ENCODE data around the gene SH2D6.
"Not testable (repeated sequence)": the region's sequence is repeated elsewhere in the genome, so short reads cannot be mapped to it uniquely, and the experiment has no call there.

The SH2D6 gene

GRCh38 chr2:85418132-85419008 is at the start of gene SH2D6:
Gene SH2D6, plus strand, starts transcription at chr2:85418714. Its CDS starts 10,752 bp downstream, at chr2:85429466.
- peak; percentile 89 for DNase-seq

GRCh38 chr2:85368921-85369320 is 49.6 kb upstream of the SH2D6 start:
- no peak for DNase-seq

GRCh38 chr2:85369500-85369899 is 49.0 kb upstream of the SH2D6 start:
- DNase-seq, result no peak

- no peak for DNase-seq
These were observed 47.5 kb upstream of the SH2D6 start for GRCh38 chr2:85371045-85371444.

- no peak for DNase-seq
These were observed 42.0 kb upstream of the SH2D6 start for GRCh38 chr2:85376291-85377065.

GRCh38 chr2:85377083-85377482 is 41.4 kb upstream of the SH2D6 start:
- no peak for DNase-seq

- no peak for DNase-seq
These were observed 40.3 kb upstream of the SH2D6 start for GRCh38 chr2:85378257-85378656.

GRCh38 chr2:85380048-85380447 is 38.5 kb upstream of the SH2D6 start:
- no peak for DNase-seq

- DNase-seq, result not testable (repeated sequence)
These were observed 35.4 kb upstream of the SH2D6 start for GRCh38 chr2:85383151-85383550.

- DNase-seq, result no peak
These were observed 34.7 kb upstream of the SH2D6 start for GRCh38 chr2:85383850-85384249.

- no peak for DNase-seq
These were observed 32.8 kb upstream of the SH2D6 start for GRCh38 chr2:85385746-85386145.

- no peak for DNase-seq
These were observed 30.8 kb upstream of the SH2D6 start for GRCh38 chr2:85387754-85388153.

GRCh38 chr2:85388878-85389538 is 29.5 kb upstream of the SH2D6 start:
- DNase-seq, result no peak

- no peak for DNase-seq
These were observed 27.4 kb upstream of the SH2D6 start for GRCh38 chr2:85390941-85391669.

GRCh38 chr2:85393836-85394235 is 24.7 kb upstream of the SH2D6 start:
- no peak for DNase-seq

- DNase-seq, result peak; percentile 74
These were observed 24.2 kb upstream of the SH2D6 start for GRCh38 chr2:85394261-85394681.

GRCh38 chr2:85394976-85395375 is 23.5 kb upstream of the SH2D6 start:
- DNase-seq, result no peak

GRCh38 chr2:85395912-85396475 is 22.5 kb upstream of the SH2D6 start:
- DNase-seq, result no peak

- no peak for DNase-seq
These were observed 21.7 kb upstream of the SH2D6 start for GRCh38 chr2:85396531-85397470.

- no peak for DNase-seq
These were observed 20.6 kb upstream of the SH2D6 start for GRCh38 chr2:85397925-85398331.

All from midbrain (tissue), 1 donor.